ENCODE data around the gene ACE.

ACE gene

DNA sequence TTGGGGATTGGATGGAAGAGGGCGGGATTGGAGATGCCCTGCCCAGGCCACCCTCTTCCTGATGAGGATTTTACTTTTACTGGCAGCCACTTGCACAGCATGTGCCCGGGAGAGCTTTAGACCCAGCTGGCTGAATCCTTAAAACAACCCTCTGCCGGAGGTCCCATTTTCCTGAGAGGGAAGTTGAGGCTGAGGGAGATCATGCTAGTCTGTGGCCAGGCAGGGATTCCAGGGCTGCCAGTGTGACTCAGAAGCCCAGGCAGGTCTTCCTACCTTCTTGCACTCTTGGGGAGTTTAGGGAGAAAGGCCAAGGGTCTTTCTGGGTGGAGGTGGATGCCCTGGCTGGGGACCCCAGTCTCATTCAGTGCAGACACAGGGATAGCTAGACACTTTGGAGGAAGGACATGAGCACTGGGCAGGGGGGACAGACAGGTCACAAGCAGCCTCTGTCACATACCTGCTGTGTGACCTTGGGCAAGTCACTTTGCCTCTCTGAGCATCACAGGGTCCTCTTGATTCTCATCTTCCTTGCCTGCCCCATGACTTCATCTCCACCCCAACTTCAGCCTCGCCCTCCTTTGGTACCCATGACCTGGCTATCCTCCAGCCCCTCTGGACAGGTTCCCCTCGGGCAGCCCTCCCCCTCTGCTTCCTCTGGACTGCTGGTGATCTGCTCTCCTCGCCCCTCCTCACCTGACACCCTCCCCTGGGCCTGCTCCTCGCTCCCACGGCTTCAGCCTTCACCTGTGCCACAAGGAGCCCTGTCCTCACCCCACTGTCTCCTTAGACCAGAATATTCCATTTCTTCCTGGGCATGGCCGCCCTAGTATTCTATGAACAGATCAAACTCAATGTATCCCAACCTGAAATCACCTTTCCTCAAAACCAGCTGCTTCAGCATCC is 62.1 kb downstream of the ACE start:
- DNase-seq, result no peak

DNA sequence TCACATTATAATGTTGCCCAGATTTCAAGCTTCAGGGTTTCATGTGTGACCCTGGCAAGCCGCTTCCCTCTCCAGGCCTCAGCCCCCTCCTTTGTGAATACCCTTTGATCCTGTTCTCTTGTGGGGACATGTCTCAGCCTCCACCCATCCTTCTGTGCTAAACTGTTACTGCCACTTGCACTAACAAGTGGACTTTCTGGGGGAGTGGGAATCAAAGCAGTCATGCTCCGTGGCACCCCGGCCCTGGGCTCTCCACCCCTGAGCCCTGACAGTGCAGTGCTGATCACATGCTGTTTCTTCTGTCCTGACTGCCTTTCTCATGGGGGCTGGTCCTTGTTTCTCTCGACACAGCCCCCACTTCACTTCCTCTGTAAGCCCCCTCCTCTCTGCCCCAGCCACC is 63.7 kb downstream of the ACE start:
- no peak for DNase-seq

DNA sequence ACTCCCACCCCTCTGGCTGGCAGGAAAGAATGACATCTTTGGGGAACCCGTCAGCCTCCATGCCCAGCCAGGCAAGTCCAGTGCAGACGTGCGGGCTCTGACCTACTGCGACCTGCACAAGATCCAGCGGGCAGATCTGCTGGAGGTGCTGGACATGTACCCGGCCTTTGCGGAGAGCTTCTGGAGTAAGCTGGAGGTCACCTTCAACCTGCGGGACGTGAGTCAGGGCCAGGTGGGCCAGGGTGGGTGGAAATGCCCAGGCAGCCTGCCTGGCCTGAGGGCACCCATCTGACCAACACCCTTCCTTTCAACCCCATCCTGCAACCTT is 65.3 kb downstream of the ACE start:
- no peak for DNase-seq

DNA sequence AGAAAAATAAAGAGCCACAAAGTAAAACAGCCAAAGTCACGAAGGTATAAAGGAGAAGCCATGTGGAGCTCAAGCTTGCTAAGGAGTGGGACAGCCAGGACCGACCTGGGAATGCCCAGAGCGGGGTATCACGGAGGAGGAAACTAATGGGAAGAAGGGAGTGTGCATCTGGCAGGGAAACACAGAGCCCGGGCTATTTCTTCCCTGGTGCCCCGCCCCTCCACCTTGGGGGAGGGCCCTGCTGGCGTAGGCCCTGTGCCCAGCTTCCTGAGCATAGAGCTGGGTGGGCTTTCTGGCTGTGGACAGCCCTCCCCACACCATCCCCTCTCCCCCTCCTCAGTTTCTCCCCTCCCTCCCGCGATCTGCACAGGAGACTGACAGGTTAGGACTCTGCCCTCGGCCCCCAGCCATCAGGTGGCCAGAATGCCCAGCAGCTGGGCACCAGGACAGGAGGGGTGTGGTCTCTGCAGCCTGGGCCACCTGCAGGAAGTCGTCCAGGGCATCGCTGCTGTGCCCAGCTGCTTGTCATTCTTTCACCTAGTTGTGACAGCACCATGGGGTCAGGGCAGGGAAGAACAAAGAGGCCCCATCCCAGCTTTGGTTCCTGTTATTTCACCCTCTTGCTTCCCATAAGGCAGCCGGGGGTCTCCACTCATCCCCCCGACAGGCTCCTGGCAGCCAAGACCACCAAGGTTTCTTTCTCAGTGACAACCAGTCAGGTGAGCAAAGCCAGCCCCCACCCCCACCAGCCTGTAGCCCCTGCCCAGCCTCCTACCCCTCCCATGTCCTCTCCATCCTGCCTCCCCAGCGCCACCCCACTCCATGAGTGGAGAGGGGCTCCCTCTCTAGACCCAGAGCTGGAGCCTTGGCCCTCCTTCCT is 66.3 kb downstream of the ACE start:
- no peak for DNase-seq

DNA sequence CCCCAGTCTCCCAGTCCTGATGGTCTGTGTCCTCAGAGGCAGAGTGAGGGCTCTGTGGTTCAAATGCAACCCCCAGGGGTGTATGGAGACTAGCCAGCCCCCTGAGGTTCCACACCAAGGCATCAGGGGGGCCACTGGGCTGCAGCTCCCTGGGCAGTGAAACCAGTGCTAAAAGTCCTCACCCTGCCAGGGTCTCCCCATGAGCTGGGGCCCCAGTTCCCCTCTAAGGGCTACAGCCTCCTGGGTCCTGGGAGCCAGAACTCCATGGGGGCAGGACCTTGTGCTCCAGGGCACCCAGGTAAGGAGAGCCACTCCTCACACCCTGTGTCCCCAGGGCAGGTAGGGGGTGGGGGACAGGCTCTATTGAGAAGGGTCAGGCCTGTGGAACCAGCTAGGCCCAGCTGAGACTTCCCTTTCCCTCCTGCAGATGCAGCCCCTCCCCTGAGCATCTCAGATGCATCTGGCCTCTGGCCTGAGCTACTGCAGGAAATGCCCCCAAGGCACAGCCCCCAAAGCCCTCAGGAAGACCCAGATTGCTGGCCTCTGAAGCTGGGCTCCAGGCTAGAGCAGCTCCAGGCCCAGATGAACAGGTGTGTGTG is 67.1 kb downstream of the ACE start:
- no peak for DNase-seq

DNA sequence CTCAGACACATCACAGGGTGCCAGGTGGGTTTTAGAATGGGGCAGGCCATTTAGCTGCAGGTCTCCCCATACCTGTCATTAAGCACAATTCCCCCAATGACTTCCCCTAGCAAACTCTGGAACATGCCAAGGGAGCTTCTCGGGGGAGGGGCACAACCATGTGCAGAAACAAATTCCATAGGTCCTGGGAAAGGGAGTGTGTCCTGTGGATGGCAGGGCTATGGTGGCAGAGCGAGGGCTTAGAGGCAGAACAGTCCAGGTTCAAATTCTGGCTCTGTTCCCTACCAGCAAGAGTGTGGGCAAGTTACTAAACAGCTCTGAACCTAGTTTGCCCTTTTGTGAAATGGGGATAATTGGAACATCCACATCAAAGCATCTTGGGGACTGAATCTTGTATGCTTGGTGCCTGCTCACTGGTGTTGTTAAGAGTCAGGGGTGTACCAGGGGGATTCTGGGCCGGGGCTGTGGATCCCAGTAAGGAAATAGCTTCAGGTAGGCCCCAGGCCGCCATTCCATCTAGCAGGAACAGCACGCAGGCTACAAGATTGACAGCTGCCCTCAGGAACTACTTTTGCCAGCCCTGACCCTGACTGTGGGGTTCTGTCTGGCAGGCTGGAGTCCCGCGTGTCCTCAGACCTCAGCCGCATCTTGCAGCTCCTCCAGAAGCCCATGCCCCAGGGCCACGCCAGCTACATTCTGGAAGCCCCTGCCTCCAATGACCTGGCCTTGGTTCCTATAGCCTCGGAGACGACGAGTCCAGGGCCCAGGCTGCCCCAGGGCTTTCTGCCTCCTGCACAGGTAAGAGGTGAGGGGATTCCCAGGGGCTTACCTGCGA is 67.8 kb downstream of the ACE start:
- no peak for DNase-seq

DNA sequence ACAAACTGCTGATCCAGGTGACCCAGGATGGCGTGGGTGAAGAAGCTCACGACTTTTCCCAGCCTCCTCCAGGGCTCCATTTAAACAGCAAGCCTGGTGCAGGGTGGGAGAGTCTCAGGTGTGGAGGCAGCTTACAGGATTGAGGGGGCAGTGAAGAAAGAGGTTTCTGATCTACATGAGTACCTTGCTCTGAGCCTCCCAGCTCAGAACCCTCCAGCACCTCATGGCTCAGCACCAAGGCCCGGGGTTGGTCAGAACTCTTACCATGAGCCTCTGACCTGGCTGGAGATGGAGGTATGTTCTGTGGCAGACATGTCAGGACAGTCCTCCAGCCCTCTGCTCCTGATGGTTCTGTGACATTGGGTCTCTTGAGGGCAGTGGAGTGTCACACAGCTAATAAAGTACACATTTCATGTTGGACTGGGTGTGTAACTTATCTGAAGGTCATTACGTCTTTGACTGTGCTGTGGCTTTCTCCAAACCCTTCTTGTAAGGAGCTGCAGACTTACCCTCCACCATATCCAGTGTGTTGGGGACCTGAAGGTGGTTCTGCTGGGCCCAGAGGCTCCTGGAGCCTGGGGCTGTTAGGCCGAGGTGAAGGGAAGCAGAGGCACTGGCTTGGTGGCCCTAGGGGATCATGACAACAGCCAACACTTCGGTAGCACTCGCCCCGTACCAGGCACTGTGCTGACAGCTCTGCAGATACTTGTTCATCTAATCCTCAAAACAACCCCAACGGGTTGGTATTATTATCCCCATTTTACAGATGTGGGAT is 69.6 kb downstream of the ACE start:
- DNase-seq, result no peak

DNA sequence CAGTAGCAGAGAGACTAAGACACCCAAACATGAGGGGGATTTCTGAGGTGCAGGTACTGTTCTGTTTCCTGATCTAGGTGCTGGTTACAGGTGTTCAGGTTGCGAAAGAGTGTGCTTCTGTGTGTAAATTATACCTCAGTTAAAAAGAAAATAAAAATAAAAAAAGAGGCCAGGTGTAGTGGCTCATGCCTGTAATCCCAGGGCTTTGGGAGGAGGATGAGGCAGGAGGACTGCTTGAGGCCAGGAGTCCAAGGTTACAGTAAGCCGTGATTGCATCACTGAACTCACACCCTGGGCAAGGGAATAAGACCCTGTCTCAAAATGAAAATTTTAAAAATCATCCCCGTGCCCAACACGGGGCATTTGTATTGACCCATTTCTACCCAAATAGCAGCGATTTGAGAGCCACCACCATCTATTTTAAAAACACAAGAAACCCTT is 70.2 kb downstream of the ACE start:
- DNase-seq, result no peak
